HG02870 (cell line): ENCODE measurements around the gene RNF157.

Source experiments
- ATAC-seq: cut with Tn5 transposase; IDR thresholded peaks from one replicate; pipeline ENCODE4 v1.9.1; 2021; ENCODE audit warnings: mild to moderate bottlenecking, moderate library complexity; ENCODE audit not compliant: unreplicated experiment

RNF157 gene

DNA sequence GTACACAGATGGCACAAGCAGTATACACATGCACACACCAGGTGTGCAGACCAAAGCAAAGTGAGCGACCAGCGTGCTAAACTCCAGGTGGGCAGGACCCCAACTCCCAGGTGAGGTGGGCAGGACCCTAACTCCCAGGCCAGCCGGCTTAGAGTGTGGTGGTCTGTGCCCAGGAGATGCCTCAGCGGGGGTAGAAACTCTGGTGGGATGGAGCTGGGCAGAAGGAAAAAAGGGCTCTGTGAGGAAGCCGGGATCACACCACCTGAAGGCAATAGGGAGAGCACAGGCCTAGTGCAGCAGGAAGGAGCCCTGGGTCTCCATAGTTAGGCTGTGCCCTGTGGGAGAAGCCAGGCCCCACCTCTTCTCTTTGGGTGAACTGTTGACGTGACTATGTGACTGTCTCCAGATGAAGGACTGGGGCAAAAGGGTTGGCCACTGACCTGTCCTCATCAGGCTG lies 97.7 kb downstream of the RNF157 start:
- no peak for ATAC-seq

DNA sequence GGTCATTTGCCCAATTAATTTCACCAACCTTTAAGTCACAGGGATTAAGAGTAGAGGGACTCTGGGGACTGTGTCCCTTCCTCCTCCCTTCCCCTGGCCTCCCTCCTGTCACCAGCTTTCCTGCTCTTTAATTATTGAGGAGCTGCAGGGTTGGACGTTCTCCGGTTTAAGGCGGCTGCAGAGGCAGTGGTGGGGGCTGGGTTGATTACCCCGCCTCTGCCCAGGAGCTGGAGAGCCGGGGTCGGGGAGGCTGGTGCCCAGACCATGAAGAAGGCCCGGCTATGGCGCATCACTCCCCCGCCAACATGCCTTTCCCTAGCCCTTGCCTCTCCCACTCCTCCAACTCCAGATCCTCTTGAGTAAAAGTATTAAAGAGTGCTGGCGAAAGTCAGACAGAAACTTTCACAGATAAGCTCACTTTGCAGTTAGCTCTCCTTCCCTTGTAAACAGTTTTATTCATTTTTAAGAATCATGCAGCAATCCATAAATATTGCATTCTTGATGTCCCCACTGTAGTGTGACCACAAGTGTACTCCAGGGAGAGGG lies 98.2 kb downstream of the RNF157 start:
- ATAC-seq, result no peak

DNA sequence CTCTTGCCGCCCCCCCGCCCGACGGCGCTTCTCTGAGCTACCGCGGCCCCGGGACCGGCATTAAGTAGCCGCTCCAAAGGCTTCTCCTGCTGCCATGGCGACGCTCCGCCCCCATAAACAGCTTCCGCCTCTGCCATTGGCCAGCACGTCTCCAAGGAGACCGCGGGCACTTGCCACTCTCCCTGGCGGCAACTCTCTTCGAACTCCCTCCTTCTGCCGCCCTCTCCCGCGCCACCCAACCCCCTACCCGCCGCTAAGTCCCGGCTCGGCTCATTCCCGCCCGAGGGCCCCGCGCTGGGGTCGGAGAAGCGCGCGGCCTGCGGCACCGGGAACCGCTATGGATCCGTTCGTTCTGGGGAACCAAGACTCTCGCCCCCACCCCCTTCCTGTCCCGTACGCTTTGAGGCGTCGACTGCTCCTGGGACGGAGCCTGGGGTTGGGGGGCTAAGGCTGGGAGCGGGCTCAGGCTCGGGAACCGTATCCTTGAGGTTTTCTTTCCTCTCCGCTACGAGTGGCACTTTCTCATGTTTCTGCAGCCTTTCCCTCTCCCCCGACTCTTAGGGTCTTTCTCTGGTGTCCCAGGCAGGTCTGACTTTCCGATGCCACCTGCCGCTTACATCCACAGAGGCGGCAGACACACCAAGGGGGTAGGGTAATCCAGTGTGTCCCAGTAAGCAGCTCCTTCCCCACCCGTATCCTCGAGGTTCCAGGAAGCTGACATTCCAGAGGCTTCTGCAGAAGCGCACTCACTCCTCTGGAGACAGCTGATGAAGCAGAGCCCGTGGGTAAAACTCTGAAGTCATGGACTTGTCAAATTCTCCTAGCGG lies 98.9 kb downstream of the RNF157 start, which contains the start of gene FOXJ1:
Gene FOXJ1, minus strand, starts transcription at position 34 of the 827 bp plus-strand sequence. CDS start 850 bp downstream, outside the sequence.
- peak; percentile 51 for ATAC-seq

DNA sequence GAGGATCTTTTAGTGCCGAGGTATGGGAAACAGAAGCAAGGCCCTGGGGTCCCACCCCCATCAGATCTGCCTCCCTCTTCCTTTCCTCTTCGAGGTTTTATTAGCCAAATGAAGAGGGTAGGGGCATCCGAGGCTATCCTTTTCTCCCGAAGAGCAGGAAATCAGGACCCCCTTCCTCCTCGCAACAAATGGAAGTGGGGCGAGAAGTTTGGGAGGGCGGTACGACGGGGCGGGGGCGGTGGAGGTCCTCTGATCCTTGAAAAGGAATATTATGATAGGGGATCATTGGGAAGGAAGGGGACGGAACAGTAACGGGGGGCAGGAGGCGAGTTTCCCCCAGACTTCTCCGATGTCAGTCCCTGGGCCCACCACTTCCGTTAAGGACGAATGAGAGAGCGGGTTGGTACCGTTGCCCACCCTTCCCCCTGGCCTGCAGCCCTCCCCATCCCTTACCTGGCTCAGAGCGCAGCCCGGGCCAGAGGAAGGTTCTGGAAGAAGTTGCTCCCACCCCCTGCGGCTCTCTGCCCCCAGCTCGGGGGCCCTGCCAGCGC lies 99.6 kb downstream of the RNF157 start:
- ATAC-seq, result no peak

DNA sequence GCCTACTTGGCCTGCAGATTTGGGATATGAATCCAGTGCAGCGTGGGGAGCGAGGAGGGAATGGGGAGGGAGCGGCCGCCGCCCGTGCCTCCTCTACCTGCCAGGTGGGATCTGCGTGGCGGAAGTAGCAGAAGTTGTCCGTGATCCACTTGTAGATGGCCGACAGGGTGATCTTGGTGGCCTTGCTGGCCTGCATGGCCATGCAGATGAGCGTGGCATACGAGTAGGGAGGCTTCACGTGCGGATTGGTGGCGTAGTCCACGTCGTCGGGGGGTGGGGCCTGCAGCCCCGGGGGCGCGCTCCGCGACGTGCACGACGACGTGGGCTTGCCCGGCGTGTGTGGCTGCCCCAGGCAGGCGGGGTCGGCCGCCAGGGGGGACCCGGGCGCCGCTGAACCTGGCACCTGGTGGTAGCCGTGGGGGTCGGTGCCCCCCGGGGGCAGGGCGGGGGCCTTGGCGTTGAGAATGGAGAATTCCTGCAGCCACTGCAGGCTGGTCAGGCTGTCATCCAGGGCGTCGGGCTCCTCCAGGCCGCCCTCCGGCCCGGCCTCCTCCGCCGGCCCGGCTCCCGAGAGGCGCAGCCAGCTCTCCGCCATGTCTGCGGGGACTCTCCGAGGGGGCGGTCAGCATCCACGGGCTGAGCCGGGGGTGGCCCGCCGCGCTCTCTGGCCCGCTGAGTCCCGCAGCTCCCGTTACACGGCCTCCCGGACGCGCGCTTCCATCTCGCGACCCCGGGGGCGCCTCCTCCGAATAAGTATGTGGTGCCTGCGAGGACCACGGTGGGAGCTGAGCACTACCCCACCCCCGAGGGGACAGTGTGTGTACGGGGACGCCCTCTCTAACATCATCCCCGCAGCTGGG lies 100.3 kb downstream of the RNF157 start:
- ATAC-seq, result no peak

DNA sequence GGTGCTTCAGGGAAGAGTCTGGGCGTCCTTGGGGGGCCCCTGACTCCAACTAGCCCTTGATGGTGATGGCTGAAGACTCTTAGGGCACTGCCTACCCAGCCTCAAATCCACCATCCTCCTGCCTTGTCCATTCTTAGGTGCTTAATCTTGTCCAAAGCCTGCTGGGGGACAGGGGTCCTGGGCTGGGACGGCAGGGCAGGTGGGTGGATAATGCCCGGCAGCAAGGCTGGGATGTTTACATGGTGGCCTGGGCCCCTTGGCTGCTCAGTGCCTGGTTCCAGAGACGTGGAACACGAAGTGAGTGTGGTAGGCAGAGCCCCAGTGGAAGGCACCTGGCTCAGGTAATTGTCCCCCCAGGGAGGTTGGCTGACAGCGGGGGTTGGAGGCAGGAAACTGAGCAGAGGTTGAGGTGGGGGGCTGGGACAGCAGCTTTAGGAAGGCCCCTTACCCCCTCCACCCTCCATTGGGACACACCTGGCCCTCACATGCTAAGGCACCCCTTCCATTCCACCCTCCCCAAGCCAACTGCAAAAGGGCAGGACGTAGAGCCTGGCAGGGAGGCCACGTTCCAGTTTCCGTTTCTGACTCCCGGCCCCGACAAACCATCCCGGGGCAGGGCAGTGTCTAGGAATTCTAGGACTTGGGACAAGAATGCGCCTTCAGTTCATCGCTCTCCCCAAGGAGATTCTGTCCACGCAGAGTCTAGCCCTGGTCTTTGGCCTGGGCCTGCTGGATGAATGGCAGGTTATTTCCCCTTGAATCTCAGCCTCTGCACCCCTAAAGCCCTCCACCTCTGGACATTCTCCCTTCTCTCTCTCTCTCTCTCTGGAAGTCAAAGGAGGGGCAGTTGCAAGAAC lies 101.2 kb downstream of the RNF157 start:
- no peak for ATAC-seq

DNA sequence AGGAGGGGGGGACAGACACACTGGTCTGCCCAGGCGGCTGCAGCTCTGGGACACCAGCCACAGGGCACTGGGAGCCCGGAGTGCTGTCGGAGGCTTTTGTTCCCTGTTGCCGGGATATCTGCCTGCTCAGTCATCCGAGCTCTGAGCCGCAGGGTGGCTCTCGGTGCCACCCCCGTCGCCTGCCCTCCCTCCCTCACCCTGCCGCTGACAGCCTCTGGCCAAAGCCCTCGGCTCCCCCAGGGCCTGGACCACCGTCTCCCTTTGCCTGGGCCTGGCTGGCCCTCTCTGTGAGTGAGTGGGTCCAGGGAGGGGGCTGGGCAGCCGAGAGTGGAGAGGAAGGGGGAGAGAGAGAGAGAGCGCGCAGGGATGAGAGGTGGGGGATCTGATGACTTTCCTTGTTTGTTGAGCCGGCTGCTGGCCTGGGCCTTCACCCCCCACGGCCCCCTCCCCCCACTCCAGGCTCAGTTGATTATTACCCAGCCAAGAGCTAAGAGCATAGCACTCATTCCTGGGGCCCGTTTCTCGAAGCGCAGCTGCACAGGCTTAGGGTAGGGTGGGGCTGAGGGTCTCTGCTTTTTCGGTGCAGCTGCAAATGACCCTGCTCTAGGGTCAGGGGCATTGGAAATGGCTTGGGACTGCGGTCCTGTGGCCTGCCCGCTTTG lies 101.9 kb downstream of the RNF157 start:
- ATAC-seq, result no peak

DNA sequence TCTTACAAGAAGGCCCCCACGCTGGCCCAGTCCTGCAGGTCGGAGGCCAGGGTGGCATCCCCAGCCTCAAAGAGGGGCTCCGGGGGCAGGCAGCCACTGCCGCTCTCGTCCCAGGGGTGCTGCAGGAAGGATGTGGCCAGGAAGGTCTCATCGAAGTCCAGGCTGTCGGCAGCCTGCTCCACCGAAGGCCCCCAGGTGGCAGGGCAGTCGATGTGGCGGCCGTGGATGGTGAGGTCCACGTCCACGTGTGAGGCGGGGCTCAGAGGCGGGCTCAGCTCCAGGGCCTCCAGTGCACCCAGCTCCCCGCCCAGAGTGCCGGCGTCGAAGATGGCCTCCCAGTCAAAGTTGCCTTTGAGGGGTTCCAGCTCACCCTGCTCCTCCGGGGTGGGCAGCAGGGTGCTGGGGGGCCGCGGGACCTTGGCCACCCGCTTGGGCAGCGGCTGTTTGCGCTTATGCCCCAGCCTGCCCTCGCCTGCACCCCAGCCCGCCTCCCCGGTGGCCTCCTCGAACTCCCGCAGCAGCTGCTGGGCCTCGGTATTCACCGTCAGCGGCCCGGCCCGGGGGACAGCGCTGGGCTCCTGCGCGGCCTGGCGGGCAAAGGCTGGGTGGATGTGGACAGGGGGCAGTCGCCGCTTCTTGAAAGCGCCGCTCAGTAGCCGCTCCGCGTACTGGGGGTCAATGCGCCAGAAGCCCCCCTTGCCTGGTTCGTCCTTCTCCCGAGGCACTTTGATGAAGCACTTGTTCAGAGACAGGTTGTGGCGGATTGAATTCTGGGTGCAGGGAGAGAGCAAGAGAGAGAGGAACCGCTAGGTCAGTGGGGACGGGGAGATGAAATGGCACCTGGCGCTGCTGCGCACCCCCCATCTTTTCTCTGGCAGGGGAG lies 102.7 kb downstream of the RNF157 start:
- no peak for ATAC-seq

DNA sequence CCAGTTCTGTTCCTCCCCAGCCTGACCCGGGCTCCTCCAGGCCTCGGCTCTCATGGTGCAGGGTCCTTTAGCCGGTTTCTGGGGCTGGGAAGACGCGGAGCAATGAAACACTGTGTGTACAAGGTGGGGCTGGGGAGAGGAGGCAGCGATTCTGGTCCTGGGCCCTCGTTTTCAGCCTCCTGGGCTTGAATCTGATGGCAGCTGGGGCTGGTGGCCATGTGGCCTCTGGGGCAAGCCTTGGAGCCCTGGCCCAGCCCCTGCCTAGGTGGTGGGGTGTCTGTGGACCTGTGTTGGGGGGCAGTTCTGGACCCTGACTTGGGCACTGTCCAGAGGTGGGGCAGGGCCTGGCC lies 103.3 kb downstream of the RNF157 start:
- no peak for ATAC-seq

DNA sequence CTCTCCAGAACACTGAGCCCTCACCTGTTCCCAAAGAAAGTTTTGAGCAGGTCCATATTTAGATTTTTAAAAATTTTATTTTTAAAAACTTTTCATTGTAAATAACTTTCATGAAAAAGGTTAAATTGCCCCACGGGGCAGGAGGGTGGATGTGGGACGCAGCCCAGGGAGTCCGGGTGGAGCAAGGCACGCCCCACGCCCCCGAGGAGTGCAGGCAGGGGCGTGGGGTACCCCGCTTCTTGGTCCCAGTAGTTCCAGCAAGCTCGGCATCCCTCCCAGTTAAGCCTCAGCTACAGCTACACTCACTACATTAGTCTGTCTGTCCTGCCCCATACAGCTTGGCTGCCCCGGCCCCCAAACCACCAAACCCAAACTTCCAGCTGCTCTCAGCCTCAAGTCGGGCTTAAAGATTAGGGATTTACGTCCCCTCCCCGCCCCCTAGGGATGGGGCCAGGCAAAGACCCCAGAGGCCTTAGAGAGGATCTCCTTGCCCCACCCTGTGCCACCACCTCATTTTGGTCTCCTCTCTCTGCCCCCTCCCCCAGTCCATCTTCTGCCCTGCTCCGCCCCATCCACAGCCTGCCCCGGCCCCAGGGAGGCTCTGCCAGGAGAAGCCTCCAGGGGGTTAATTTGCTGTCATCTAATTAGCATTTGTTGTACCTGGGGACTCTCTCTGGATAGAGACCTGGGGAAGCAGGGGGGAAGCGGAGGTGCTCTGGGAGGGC lies 103.9 kb downstream of the RNF157 start:
- ATAC-seq, result no peak

DNA sequence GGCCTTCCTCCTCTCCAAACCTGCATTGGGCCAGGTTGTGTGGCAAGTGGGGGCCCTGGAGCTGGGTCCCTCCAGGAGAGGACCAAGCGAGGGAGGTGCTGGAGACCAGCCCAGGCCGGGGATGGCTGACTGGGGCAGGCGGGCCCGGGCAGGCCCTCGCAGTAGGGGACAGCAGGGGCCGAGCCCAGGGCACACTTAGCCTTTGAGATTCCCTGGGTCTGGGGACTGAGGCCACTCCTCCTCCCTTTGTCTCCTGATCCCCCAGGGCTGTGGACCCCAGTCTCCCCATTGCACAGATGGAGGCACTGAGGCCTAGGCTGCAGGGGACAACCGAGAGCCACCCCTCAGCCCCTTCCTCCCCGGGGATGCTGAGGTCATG lies 104.5 kb downstream of the RNF157 start:
- ATAC-seq, result no peak

DNA sequence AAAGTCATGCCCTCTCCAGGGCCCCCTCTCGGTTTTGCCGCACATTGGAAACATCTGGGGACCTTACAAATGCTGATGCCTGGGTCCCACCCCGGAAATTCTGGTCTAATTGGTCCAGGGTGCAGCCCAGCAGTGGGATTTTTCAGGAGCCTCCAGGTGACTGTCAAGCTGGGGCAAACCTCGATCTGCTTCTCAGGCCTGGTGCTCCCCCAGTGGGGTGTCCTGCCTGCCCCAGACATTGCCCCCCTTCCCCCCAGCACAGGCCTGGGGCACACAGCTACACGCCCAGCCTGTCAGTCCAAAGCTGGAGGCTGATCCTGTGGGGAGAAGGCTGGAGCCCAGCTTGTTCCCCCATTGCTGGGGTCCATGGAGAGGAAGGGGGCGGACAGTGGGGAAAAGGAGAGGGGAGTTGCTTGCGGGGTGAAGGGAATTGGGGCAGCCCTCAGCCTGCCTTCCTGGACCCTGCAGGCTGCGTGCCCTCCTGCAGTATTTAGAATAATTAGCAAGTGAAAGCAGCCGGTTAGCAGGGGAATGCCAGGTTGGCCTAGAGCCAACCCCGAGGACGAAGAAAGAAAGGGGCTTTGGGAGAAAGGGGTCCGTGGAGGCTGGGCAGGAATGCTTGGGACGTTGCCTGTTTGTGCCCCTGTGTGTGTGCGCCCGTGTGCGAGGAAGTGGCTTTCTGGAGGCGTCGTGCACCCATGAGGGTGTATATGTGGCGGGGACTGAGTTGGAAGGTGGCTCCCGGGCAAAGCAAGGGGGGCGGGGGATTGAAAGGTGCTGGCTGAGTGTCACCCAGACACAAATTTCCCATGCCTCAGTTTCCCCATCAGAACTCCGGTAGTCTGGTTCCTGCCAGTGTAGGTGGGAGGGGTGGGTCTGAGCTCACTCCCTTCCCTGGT lies 105.1 kb downstream of the RNF157 start:
- ATAC-seq, result no peak

DNA sequence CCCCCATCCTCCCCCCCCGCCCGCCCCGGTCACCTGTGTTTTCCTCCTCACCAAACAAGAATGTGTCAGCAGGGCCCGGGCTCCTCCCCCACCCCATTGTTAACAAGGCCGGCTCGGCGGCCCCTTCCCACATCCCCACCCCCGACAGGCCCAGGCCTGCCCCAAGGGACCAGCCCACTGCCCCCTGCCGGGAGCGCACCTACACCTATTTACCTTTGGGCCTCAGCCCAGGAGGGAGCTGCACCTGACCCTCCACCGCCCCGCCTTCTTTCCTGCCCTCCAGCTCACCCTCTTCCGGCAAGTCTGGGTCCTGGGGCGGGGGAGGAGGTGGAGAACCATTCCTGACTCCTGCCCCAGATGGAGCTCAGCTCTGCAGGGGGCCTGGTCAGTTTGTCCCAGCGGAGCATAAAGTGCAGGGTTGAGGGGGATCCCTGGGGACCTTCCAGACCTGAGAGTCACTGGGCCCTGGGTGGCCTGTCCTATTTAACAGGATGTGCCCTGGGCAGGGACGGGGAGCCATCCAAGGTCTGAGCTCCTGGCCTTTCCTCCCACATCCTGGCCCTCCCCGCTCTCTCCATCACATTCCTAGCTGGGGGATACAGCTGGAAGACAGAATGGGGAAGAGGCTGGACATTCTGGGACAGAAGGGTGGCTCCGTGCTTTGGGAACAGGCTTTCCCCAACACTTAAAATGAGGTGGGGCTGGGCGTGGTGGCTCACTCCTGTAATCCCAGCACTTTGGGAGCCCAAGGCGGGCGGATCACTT lies 107.5 kb downstream of the RNF157 start:
- no peak for ATAC-seq

DNA sequence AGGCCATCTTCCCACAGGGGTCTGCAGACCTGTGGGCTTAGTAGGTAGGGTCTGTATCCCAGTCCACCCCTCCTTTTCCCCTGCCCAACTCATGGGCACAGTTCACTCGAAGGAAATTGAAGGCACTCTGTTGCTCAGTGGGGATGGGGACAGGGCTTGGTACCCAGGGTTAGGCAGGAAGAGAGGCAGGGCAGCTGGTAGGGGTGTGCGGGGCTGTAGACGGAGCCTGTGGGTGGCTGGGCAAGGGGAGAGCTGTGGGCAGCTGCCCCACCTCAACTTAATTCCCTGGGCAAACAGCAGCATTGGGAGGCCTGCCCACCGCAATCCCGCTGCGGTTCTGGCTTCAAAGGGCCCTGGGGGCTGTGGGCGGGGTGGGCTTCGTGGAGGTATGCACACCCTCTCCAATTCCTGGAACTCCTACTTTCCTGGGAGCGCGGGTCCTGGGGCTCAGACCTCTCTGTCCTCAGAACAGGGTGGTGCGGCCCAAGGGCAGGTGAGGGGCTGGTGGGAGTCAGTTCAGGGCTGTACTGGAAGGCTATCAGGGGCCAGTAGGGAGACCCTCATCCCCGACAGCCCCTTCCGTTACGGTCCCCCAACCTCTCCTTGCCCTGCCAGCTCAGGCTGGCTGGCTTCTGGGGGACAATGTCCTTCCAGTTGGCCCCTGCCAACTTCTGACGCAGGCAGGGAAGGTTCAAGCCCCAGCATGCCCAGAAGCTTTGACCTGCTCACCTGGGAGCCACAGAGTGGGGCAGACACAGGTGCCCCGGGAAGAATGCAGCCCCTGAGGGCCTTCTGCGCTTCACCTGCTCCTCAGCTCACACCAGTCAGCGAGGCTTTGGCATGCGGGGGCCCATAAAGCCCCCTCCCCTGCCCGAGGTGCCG lies 108.4 kb downstream of the RNF157 start:
- ATAC-seq, result no peak

DNA sequence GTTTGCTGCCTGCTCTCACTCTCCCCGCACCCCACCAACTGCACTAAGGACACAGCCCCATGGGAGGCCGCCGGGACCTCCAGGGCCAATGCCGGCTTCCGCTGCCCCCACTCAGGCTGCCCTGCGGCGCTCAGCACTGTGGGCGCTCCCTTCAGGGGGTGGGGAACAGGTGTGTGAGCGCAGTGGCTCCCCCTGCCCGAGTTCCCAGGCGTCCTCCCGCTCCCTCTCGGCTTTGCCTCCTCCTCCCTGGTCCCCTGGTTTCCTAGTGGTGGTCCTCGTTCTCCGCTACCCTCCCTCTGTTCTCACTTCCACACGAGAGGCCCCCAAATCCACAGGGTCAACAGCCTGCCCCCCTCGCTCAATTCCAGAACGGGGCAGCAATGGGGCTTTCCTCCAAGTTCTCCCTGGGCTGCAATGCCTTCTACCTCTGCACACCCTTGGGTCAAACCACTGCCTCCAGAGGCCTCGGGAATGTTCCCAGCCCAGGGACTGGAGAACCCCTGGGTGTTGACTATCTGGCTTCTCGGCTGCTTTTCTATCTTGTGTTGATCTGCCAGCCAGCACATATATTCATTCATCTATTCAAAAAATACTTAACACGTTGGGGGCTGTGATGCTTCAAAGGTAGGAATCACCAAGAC lies 109.1 kb downstream of the RNF157 start:
- no peak for ATAC-seq
